ENCODE data around the gene PCDHGB1.
"Not testable (repeated sequence)": the region's sequence is repeated elsewhere in the genome, so short reads cannot be mapped to it uniquely, and the experiment has no call there.

The PCDHGB1 gene

DNA sequence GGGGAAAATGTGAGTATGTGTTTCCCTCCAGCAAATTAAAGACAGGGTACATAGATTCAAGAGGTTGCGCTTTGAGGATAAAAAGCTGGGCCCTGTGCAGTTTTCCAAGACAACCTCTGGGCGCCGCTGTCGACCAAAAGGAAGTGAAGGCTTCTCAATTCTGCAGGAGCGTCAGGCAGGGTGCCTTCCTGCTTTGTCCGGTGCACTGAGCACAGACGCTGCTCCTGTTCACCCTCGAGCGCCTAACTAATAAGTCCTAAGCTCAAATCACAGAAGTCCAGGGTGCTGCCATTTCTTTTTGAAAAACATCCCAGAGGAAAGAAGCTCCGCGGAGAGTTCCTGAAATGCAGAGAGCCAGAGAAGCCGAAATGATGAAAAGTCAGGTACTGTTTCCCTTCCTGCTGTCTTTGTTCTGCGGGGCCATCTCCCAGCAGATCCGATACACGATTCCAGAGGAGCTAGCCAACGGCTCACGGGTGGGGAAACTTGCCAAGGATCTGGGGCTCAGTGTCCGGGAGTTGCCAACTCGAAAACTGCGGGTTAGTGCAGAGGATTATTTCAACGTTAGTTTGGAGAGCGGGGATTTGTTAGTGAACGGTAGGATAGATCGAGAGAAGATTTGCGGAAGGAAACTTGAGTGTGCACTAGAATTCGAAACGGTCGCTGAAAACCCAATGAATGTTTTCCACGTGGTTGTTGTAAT is at the start of gene PCDHGB1:
TSS of gene PCDHGB1 (plus strand) at position 183 of the 703 bp plus-strand sequence. CDS start at position 345, 162 bp downstream.
- DNase-seq: no peak

DNA sequence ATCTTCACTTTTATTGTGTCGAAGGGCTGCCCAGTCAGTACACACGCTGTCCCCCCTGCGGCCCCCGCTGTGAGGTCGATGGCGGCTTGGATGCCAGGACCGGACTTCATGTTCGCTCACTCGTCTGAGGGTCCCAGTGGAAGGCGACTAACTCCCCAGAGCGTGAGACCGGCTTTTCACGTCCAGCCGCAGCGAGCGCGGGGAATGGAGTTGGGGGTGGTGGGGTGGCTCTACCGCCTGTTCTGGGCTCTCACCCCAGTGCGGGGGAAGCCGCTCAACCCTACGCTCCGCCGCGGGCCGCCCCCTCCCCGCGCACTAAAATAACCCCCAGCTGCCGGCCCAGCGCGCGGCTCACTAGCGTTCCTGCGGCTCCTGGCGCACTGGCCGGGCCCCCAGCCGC is 46.1 kb upstream of the PCDHGB1 start, which contains the start of gene SLC25A2:
TSS of gene SLC25A2 (minus strand) at position 294 of the 400 bp plus-strand sequence. CDS start at position 110, 184 bp downstream.
- DNase-seq: no peak

DNA sequence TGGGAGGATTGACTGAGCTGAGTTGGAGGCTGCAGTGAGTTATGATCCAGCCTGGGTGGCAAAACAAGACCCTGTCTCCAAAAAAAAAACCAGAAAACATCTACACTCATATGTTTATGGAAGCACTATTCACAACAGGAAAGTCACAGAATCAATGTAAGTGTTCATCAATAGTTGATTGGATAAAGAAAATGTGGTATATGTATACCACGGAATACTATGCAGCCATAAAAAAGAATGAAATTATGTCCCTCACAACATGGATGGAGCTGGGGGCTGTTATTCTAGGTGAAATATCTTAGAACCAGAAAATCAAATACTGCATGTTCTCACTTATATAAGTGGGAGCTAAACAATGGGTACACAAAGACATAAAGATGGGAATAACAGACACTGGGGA is 43.3 kb upstream of the PCDHGB1 start:
- DNase-seq: no peak

GRCh38 chr5:141313711-141314110 is 36.2 kb upstream of the PCDHGB1 start:
- no peak for DNase-seq

DNA sequence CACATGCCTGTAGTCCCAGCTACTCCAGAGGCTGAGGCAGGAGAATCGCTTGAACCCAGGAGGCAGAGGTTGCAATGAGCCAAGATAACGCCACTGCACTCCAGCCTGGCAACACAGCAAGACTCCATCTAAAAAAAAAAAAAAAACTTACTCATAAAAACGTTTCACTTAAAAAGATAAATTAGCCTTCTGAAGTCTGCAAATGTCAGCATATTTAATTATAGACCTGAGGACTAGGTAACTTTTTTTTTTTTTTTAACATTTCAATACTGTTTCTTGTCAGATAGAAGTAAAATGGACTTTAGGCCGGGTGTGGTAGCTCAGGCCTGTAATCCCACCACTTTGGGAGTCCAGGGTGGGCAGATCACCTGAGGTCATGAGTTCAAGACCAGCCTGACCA is 32.9 kb upstream of the PCDHGB1 start:
- not testable (repeated sequence) for DNase-seq

- no peak for DNase-seq
These were observed 30.7 kb upstream of the PCDHGB1 start for GRCh38 chr5:141319202-141319601.

DNA sequence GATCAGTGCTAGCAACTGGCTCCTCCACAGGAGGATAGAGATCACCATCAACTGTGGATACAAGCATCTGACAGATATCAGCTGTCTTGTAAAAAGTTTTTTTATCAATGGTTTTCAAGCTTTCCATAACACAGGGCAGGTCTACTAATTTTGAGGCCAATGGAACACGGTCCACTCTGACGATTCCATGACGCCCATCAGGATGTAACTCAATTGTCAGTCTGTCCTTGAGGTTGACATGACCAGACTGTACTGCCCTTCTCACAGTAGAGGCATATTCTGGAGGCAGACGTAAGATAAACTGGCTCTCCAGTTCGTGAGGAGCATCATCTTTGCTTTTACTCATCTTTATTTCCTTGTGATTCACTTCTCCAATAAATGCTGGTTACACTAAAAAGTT is 30.2 kb upstream of the PCDHGB1 start:
- DNase-seq: no peak

DNA sequence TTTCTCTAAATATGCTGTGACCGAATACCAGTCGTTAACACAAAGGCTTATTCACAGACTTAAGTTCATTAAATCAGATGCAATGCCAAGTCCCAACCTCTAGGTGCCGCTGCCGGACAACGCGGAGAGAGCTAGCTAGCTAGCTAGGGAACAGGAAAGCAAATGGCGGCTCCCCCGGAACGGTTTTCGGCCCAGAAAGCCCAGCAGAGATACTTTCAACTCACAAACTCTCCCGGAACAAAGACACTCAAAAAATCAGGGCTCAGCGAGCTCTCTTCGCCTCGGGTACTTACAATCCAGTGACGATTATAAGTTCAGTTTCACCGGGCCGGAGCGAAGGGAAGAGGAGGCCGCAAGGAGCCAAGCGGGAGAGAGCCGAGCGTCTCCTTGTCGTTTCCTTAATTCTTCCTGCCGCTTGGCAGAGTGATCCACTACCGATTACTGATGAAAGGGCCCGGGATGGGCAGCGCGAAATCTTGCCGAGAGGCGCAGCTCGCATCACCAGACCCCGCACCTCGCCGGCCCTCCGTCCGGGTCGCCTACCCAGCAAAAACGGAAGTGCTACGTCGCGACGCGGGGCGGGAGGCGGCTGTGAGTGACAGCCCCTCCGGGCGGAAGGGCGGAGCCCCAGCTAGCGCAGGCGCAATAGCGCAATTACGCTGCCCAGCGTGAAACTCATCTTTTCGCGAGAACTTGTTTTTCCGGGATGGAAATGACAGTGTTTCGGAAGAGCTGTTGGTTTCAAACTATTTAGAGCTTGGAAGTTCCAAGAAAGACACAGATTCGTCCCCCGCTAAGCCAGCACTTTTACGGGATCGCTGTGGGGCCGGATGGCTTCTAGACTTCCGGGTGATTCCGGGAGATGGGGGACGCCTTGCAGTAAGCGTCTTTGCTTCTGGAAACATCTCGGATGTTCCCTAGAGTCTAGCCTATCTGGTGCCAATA is 29.4 kb upstream of the PCDHGB1 start, which contains the start of gene TAF7:
TSS of gene TAF7 (minus strand) at position 560 of the 945 bp plus-strand sequence. CDS start 740 bp downstream, outside the sequence.
- DNase-seq: peak; percentile 45

DNA sequence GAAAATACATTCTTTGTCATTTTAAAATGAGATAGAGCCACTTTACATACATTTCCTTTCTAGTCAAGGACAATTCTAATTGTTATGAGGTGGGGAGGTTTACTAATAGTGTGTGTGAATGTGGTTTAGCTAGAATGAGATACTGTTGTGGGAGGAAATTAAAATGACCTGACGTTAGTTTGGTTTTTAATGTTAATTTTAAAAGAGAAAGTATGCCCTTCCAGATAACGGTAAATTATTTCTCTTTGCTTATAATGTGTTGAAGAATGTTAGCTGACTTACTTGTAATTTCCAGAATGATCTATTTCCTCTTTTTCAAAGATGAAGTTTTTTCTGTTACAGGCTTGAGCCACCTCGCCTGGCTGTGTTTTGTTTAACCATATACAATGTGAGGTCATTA is 27.6 kb upstream of the PCDHGB1 start:
- DNase-seq: no peak

DNA sequence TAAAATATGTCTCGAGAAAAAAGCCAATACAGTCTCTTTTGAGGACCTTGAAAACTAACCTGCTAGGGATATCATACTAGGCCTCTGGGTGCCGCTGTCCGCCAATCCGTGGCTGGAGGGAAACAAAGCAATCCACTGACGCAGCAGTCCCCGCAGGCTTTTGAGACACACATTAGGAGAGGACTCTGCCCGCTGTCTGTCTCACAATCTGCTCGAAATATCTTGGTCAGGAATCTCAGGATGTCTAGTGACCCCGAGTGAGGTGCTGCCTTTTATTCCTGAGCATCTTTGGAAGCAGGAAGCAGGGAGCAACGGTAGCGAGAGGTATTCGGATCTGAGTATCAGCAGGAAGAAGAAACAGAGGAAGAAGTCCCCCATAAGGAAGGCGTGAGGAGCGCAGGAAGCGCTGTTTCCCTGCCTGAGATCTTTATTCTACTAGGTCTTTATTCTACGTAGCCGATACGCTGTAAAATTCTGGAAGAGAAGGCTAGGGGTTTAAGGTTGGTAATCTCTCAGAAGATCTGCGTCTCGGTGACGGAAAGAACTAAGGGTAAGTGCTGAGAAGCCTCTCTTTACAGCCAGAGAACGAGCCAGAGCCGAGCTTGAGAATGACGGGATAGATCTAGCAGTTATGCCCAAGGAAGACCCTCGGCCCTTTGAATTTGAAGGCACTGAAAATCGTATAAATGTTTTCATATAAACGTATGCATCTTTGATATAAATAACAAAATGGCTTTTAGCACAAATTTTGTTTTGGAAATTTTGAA is 23.6 kb upstream of the PCDHGB1 start:
- DNase-seq: no peak

DNA sequence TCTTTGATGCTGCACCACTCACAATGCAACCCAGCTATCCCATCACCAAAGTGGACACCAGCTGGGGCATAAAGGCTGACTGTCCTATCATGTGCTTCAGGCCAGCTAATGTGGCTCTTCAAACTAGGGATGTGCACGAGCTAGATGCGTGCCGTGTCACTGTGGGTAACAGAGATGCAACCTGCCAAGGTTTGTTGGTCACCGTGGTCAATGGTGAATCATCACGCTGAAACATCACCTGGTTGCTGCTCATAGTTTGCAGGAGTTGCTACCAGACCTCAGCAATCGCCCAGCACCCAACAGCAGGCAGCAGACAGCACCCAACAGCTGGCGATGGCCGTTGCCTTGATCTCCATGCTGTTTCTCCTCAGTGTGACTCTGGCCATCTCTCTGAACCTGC is 21.7 kb upstream of the PCDHGB1 start:
- DNase-seq: no peak

GRCh38 chr5:141330299-141331080 is 19.4 kb upstream of the PCDHGB1 start, which contains the start of gene PCDHGA1:
Gene PCDHGA1 (plus strand): TSS chr5:141330514.
- no peak for DNase-seq

DNA sequence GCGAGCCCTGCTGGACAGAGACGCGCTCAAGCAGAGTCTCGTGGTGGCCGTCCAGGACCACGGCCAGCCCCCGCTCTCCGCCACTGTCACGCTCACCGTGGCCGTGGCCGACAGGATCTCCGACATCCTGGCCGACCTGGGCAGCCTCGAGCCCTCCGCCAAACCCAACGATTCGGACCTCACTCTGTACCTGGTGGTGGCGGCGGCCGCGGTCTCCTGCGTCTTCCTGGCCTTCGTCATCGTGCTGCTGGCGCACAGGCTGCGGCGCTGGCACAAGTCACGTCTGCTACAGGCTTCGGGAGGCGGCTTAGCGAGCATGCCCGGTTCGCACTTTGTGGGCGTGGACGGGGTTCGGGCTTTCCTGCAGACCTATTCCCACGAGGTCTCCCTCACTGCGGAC is 17.3 kb upstream of the PCDHGB1 start:
- not testable (repeated sequence) for DNase-seq

- DNase-seq: no peak
These were observed 11.2 kb upstream of the PCDHGB1 start, which contains the start of gene PCDHGA2 for GRCh38 chr5:141338538-141339306. Gene PCDHGA2 (plus strand): TSS chr5:141338760.

- DNase-seq: not testable (repeated sequence)
These were observed 9.0 kb upstream of the PCDHGB1 start for GRCh38 chr5:141340781-141341354.

DNA sequence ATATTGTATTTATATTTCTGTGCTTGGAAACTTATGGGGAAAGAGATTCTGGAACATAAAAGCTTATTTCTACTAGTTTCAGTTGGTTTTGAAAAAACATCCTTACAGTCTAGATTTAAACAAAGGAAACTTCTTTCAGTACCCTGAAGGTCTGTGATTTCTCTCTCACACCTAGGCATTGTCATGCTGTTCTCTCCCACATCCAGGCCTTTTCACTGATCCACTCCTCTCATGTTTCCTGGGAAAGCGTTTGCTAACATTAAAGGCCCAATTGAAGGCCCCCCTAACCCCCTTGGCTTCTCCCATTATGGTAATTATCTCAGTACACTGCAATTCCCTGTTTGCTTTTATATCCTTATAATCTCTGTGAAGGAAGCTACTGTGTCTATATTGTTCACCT is 7.1 kb upstream of the PCDHGB1 start:
- no peak for DNase-seq

DNA sequence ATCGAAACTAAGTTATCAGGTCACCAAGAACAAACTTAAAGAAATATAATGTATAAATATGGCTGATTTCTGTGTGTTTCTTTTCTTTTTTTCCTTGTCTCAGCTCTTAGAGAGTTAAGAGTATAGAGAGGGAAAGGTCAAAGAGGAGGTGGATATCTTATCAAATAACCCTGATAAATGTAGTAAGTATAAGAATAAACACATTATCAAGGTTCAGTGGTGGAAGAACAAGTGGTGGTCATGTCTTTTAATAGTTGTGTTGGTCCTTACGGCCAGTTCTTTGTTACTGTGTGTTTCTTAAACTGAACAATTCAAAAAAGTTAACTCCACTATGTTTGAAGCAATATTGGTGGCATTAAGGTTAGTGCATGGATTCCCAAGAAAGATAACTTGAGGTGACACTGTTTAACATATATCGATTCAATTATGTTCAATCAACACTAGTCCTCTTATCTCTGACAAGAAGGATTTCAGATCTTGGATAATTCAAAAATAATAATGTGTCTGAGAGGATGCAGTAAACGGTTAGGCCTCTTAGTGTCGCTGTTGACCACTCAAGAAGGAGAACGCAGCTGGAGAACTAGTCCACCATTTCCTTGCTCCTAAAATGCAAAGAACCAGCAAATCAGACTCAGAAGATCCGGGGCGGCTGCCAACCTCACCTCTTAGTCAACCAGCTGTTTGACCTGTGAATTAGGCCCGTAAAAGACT is 6.5 kb upstream of the PCDHGB1 start, which contains the start of gene PCDHGA3:
TSS of gene PCDHGA3 (plus strand) at position 588 of the 711 bp plus-strand sequence. CDS start 205 bp downstream, outside the sequence.
- no peak for DNase-seq

DNA sequence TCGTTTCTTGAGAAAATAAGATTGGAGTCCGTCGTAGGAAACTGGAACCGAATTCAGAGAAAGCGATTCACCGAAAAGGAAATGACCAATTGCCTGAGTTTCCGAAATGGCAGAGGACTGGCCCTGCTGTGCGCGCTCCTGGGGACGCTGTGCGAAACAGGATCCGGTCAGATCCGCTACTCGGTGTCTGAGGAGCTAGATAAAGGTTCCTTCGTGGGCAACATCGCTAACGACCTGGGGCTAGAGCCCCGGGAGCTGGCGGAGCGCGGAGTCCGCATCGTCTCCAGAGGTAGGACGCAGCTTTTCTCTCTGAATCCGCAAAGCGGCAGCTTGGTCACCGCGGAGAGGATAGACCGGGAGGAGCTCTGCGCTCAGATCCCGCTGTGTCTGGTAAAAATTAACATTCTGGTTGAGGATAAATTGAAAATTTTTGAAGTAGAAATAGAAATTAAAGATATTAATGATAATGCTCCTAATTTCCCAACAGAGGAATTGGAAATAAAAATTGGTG is 5.9 kb upstream of the PCDHGB1 start:
- no peak for DNase-seq

- no peak for DNase-seq
These were observed 4.6 kb upstream of the PCDHGB1 start for GRCh38 chr5:141345327-141345726.

DNA sequence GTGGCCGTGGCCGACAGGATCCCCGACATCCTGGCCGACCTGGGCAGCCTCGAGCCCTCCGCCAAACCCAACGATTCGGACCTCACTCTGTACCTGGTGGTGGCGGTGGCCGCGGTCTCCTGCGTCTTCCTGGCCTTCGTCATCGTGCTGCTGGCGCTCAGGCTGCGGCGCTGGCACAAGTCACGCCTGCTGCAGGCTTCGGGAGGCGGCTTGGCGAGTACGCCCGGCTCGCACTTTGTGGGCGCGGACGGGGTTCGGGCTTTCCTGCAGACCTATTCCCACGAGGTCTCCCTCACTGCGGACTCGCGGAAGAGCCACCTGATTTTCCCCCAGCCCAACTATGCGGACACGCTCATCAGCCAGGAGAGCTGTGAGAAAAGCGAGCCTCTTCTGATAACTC is 3.9 kb upstream of the PCDHGB1 start:
- not testable (repeated sequence) for DNase-seq
